HG03521 (cell line): ENCODE results near the gene FAM151A.

Source experiments
- ATAC-seq: cut with Tn5 transposase; IDR thresholded peaks from one replicate; pipeline ENCODE4 v1.9.1; 2021; ENCODE audit warnings: mild to moderate bottlenecking, moderate library complexity; ENCODE audit not compliant: unreplicated experiment

FAM151A gene

DNA sequence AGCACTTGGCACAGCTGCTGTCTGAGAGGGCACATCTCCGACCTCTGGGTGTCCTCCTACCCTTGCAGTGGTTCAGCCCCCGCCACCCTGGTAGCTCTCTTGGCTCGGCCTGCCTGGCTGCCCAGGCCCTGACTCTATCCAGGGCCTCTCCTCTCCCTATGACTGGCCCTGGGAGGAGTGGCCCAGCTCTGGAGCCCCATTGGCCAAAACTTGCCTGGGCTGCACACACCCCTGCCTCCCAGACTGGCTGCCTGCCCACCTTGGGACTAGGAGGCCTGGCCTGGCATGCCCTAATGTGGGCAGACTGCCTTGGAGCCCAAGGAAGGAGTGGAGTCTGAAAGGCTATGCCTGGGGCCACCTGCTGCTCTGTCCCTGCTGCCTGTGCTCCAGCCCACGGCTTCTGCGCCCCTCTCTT lies 41.7 kb downstream of the FAM151A start:
- ATAC-seq = no peak

DNA sequence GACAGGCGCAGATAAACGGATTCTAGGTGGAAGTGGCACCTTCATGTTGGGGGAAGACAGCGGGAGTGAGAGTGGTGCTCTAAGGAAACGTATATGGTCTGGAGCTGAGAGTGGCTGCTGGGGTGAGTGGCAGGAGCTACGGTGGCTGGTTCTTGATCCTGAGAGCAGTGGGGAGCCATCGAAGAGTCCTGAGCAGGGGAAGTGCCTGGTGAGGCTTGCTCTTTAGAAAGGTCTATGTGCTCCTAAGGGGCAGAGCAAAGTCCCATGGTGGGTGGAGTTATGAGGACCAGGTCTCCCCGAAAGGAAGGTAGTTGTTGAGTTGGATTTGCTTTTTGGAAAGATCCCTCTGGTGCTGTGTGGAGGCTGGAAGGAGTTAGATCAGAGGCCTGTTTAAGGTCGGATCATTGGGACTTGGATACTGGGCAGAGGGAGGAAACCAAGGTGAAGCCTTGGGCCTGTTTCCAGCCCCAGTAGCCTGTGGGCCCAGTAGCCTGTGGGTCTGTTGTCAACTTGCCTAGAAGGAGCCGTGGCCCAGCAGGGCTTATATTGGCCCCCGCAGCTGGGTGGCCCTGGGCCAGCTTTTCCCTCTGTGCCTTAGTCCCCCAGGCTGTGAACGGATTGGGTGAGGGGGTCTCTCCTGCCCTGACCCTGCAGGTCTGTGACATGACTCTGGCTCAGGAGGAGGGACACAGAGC lies 42.3 kb downstream of the FAM151A start:
- ATAC-seq = no peak

DNA sequence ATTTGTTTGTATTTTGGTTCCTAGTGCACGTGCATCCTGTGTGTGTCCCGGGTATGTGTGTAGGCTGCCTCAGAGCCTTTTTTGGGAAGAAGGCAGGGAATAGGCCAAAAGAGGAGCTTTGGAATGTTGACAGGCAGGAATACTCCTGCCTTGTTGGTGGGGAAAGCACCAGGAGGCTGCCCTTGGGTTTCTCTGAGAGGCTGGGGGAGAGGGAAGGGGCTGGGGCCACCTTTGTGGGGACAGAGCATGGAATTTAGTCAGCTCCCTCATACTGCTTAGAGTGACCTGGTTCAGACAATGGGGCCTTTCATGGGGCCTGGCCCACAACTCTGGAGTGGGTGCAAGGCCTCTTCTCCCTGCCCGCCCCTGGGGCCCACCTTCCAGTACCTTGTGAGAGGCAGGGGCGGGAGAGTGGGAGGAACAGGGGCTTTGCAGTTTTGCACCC lies 44.0 kb downstream of the FAM151A start:
- ATAC-seq = no peak

DNA sequence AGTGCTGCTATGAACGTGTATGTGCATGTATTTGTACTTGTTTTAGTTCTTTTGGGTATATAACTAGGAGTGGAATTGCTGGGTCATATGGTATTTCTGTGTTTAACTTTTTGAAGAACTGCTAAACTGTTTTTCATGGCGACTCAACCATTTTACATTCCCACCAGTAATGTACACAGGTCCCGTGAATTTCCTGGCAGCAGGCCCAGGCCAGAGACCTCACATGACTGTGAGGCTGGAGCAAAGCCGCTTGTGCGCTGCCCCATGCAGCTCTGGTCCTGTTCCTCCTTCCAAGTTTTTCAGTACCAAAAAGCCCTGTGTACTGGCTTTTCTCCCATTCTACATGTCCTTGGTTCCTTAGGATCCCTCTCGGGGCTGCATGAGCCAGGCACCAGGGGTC lies 45.7 kb downstream of the FAM151A start:
- no peak for ATAC-seq

DNA sequence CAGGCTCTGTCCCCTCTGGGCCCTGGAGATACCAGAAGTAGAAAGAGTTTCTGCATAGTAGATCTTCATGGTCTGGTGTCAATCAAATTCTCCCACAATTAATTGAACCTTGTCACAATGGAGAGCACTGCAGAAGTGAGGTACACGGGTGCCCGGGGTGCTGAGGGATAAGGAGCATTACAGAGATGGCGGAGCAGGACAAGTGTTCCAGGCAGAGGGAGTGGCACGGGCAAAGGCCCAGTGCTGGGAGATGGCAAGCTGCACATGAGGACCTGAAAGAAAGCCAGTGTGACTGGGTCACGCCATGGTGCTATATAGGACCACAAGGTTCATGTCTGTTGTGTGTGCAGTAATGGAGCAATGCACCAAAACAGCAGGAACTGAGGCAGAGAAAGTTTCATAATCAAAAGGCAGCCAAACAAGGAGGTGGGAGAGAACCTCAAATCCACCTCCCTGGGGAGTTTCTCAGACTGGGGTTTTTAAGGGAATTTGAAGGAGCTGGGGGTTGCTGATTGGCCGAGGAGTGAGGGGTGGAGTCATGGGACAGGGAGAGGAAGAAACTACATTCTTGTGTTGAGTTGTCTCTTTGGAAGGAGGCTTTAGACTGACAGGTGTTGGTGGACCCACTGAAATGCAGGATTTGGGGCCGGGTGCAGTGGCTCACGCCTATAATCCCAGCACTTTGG lies 47.6 kb downstream of the FAM151A start:
- ATAC-seq = no peak

DNA sequence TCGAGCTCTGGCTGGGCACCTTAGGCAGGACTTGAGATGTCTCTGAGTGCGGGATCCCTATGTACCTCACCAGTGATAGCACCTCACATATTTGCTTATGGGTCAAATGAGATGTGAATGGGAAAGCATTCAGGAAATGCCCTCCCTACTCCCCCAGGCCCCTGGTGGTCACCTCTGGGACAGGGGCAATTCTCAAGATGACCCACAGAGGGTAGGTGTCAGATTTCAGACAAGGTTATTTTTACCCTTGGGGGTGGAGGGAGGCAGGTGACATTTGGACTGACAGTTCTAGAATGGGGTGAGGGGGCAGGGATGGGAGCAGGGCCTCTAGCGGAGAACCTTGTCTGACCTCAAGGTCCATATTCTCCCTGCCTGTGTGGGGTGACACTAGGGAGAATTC lies 48.2 kb downstream of the FAM151A start:
- ATAC-seq = no peak

DNA sequence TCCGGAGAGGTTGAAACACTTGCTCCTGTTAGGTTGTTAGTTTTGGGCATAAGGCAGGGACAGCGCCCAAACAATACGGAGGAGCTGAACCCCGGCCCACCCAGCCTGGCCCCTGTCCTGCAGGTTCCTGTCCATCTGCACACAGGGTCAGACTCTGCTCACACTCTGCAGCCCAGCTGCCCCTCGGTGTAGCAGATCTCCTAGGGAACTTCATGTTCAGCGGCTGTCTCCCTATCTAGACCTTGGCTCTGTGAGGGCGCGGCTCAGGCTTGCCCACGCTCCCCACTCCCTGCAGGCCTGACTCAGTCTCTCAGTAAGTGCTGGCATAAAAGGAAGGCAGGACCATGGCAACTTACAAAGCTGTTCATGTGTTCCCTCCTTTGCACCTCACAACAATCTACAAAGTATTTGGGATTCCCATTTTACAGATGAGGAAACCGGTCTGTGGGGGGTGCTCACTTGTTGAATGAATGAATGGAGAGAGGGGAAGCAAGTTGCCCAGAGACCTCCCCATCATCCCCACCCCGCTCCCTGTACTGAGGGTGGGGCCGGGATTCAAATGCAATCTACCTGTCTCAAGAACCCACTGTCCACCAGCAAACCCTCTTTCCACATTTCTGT lies 49.1 kb downstream of the FAM151A start:
- no peak for ATAC-seq

DNA sequence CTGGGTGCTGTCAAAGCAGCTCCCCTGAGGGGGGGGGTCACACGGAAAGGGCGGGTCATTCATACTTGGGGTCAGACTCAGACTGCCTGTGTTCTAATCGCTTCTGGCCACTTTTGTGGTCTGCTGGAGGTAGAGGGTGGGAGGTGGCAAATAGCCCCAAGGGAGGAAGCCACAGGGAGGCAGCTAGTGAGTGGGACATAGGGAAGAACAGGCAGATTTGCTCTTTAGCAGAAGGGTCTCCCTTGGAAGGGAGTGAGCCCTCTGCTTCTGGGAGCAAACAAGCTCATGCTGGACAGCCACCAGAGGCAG lies 50.8 kb downstream of the FAM151A start:
- ATAC-seq = no peak

DNA sequence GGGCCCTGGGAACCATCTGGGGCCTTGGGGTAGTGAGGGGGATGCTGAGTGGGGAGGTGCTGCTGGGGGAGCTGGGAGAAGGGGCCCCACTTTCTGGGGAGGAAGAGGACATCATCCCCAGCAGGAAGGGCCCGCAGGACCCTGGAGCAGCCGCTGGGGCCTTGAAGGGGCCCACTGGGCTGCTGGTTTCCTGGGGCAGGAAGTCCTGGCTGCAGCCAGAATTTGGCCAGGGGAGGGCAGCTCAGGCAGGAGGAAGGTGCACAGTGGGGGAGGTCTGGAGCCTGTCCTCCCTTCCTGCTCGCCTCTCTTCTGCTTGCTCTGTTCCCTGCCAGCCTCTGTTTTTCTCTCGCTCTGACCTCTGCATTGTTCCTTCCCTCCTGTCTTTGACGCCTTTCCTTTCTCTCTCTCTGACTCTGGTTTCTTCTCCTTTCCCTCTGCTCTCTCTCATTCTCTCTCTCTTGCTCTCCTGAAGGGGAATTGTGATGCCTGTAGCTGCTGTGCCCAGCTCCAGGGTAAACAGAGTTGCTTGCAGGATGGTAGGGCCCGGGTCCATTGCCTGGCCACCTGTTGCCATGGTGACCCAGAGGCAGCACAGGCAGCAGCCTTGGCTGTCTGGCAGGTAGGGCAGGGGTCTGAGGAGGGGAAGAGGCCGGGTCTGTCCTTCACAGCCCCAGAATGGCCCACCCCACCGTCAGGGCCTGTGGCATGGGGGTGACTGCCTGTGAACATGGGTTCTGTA lies 51.4 kb downstream of the FAM151A start:
- no peak for ATAC-seq

DNA sequence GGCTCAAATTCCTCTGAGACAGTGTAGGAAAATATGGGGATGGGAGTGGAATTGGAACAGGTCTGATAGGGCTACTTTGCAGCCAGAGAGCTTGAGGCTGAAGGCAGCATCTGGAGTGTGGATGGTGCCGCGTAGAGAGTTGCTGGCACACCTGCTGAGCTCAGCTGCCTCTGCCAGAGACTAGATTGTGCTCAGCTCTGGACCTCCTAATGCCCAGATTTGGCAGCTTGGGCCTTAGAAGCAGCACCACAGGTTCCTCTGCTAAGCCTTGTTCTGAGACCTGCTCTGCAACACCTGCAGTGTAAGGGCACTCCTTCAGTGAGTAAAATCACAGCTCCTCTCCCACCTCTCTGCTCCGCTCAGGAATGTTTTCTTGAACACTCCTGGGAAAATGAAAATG lies 52.0 kb downstream of the FAM151A start:
- no peak for ATAC-seq

DNA sequence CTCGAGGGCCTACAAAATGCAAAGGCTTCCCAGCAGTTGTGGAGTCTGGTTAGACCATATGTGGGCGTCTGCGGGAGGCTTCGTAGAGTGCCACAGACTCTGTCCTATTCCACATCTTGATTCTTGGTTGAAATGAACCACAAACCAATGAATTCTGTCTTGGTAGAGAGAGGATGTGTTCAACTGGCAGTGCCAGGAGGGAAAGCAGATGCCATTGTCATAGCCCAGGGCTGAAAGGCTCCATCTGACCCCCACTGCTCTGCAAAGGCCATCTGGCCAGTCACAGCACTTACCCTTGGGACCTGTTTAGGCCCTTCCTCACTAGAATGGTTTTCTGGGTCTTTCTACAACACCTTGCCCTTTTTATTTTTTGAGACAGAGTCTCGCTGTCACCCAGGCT lies 53.2 kb downstream of the FAM151A start:
- no peak for ATAC-seq

DNA sequence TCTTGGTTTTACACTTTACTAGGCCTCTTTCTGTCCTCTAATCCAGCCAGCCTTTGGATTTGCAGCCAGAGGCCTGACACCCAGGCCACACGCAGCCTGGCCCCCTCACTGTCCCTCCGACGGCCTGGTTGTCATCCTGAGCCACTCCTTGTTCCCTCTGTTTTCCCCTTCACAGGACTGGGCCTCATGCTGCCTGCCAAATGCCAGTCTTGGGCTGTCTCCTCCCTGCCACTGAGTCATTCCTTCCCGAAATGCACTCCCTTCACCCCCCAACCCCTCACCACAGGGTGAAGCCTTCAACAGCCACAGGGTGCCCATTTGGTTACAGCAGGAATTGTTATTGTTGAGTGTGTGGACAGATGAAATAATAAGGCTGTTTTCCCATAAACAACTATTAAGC lies 54.0 kb downstream of the FAM151A start:
- ATAC-seq = no peak

DNA sequence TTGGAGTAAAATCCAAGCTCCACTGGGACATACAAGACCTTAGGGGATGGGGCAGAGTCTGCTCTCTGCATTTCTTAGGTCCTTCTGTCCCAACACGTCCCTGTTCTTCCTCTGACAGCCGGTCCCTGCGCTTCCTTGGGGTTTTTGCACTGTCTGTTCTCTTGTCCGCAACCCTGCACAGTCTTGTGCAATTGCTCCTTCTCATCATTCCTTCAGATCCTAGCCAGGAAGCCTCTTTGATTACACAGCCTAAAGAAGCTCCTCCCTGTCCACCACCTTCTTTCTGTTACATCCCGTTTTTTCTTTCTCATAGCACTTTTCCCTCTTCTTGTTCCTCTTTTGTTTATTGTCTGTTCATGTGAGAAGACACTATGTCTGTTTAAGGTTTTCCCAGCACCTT lies 55.4 kb downstream of the FAM151A start:
- ATAC-seq = no peak

DNA sequence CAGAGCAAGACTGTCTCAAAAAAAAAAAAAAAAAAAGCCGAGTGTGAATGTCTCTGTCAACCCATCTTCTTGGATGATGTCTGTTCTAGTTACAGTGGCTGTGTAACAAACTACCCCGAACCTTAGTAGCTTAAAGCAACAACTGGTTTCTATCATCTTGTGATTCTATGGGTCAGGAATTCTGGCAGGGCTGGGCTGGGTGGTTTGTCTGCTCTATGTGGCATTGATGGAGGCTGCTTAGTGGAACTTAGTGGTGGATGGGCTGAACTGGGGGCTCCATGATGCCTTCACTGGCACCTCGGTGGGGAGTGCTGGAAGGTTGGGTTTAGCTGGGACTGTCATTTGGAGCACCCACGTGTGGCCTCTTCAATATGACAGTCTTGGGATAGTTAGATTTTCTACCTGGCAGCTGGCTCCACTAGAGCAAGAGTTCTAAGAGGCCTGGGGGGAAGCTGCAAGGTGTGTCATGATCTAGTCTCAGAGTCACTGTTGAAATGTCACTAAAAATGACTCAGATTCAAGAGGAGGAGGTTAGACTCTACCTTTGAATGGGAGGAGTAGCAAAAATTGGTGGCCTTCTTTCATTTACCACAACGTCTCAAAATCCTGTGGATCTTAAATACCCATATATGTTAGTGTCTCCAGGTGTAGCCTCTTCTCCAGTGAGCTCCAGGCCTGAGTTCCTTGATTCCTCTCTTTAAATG lies 56.7 kb downstream of the FAM151A start:
- ATAC-seq = no peak

DNA sequence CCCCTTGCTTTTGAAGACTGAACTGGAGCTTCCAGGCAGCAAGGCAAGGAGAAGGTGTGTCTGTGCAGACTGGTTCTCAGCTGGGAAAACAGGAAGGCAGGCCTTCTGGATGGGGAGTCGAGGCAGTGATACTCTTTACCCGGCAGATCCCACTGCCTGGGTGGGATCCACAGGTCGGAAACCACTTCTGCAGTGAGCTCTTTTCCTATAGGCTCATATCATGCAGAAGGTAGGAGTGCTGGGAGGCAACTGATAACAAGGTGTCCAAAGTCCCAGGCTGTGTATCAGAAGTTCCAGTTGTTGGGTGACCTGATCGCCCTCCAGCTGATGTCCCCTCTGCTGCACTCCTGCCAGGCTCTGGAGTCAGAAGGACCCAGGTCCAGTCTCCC lies 58.2 kb downstream of the FAM151A start:
- ATAC-seq = no peak

DNA sequence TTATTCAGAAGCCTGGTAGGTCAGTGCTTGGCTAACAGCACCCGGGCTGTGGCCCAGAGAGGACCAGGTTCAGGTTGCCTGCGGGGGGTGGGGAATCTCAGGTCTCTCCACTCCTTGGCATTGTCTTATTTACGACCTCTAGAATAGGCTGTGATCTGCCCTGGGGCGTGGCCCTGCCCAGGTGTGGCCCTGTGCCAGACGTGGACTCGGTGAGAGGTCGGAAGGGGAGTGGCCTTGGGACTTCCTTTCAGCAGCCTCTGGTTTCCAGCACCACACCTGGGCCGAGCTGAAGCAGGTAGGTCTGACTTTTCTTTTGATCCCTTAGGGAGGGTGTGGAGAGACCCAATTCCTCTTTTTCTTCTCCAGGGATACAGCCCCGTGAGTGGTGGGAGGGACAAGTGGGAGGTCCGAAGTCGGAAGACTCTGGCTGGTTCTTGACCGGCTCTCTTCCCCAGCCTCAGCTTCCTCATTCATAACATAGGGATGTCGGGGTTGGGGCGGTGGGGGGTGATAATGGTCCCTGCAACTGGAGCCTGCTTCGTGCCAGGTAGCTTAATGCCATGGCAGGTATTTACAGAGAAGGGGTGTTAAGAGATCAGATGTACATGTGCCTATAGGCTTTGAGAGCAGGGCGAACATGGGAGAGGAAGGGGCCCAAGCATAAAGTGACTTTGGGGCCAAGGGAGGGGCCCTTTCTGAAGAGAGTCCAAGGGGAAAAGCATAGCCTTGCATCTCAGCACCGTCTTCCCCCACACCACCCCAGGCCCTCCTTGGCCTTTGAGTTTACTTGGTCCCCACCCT lies 58.8 kb downstream of the FAM151A start:
- no peak for ATAC-seq

DNA sequence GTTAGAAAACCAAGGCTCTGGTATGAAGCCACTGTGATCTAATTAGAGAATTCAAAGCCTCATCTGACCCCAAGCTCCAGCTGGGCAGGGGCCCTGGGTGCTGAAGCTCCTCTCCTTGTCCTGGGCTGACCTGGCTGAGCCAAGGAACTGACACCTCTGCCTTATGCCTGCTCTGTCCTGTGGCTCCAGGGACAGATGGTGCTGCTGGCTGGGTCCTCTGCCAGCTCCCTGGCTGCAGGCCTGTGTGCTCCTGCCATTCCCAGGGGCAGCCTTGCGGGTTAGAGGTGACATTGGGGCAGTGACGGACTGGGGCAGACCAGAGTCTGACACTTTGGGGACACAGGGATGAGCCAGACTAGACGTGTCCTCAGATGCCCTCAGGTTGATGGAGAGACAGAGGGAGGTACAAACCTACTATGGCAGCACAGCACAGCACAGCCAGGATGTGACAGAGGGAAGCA lies 63.5 kb downstream of the FAM151A start:
- no peak for ATAC-seq
